K562 (cell line): ENCODE measurements around the gene DENND2A. TPM values are rescaled to one million over a fixed set of nuclear protein-coding genes. Genes with fewer than 3 reads are reported as not detected.

Experiments used
- BRCA1 ChIP-seq, 2 experiments: fragments of 450-650 bp in 1 of 2; sonication (generic) in 1 of 2; formaldehyde crosslinking in 1 of 2; IDR thresholded peaks; 2 replicates each; pipeline versions ENCODE4 v1.5.0 to v1.6.1; 2017 to 2020; ENCODE audit warnings: mild to moderate bottlenecking in 1 of 2, missing genetic modification reagents in 1 of 2
- CHD4 ChIP-seq: fragments of 200-600 bp; sonication (generic); IDR thresholded peaks from 3 replicates; pipeline ENCODE4 v1.6.1; 2012; ENCODE audit warnings: low read depth, mild to moderate bottlenecking, mixed read lengths, low read length, inconsistent platforms; ENCODE audit not compliant: insufficient read depth, insufficient replicate concordance, poor library complexity, severe bottlenecking
- DEAF1 ChIP-seq: fragments of 450-650 bp; formaldehyde crosslinking; IDR thresholded peaks from 2 replicates; pipeline ENCODE4 v1.4.0; 2020; ENCODE audit warnings: mild to moderate bottlenecking, moderate library complexity
- DMBX1 ChIP-seq: fragments of 250-450 bp; sonication (Bioruptor Pico); IDR thresholded peaks from 2 replicates; pipeline ENCODE4 v1.8.0; 2022; ENCODE audit warnings: inconsistent platforms, mild to moderate bottlenecking, moderate library complexity, borderline replicate concordance
- ELK1 ChIP-seq: sonication (generic); formaldehyde crosslinking; IDR thresholded peaks from 2 replicates; pipeline ENCODE4 v1.8.1; 2022; ENCODE audit warnings: missing genetic modification reagents
- ETV1 ChIP-seq: fragments of 450-650 bp; conservative IDR thresholded peaks from 2 replicates; pipeline ENCODE4 v1.6.1; 2016; ENCODE audit warnings: missing genetic modification characterization, control low read depth, low read depth, missing compliant biosample characterization
- GTF2F1 ChIP-seq: IDR thresholded peaks from 2 replicates; pipeline ENCODE4 v1.6.1; 2011; ENCODE audit warnings: low read depth, low read length, improper control_type of control experiment
- HDGF ChIP-seq: fragments of 450-650 bp; IDR thresholded peaks from 2 replicates; pipeline ENCODE4 v1.6.1; 2016
- MEF2D ChIP-seq: conservative IDR thresholded peaks from 2 replicates; pipeline ENCODE4 v1.6.1; 2016; ENCODE audit warnings: low read depth, missing genetic modification characterization, missing compliant biosample characterization
- NUFIP1 ChIP-seq: fragments of 450-650 bp; IDR thresholded peaks from 2 replicates; pipeline ENCODE4 v1.6.1; 2018; ENCODE audit not compliant: partially characterized antibody
- POLR2AphosphoS5 ChIP-seq: IDR thresholded peaks from 2 replicates; pipeline ENCODE4 v1.6.1; 2011; ENCODE audit warnings: mild to moderate bottlenecking, low read depth, low read length, moderate library complexity; ENCODE audit not compliant: control insufficient read depth, insufficient read depth
- RB1 ChIP-seq: fragments of 450-650 bp; IDR thresholded peaks from 2 replicates; pipeline ENCODE4 v1.6.1; 2017; ENCODE audit warnings: low read depth, mild to moderate bottlenecking
- SMARCC2 ChIP-seq: fragments of 450-650 bp; IDR thresholded peaks from 2 replicates; pipeline ENCODE4 v1.6.1; 2017; ENCODE audit warnings: antibody characterized with exemption, moderate library complexity, mild to moderate bottlenecking, low read depth
- SUPT5H ChIP-seq: fragments of 450-650 bp; IDR thresholded peaks from 2 replicates; pipeline ENCODE4 v1.6.1; 2016
- TAF7 ChIP-seq: fragments of 450-650 bp; IDR thresholded peaks from 2 replicates; pipeline ENCODE4 v1.6.1; 2016; ENCODE audit warnings: missing genetic modification characterization, missing compliant biosample characterization
- TAF9B ChIP-seq: fragments of 450-650 bp; IDR thresholded peaks from 2 replicates; pipeline ENCODE4 v1.6.1; 2018; ENCODE audit warnings: mild to moderate bottlenecking; ENCODE audit not compliant: partially characterized antibody
- TRIM28 ChIP-seq: fragments of 450-650 bp; IDR thresholded peaks from 2 replicates; pipeline ENCODE4 v1.6.1; 2017
- U2AF1 ChIP-seq: fragments of 200-400 bp; formaldehyde crosslinking; optimal IDR thresholded peaks from 2 replicates; pipeline ENCODE3; 2017; ENCODE audit warnings: mild to moderate bottlenecking, low read depth, low read length, moderate library complexity
- U2AF2 ChIP-seq: fragments of 200-400 bp; formaldehyde crosslinking; optimal IDR thresholded peaks from 2 replicates; pipeline ENCODE3; 2017; ENCODE audit warnings: low read depth, mild to moderate bottlenecking, low read length
- ZNF431 ChIP-seq: sonication (generic); formaldehyde crosslinking; IDR thresholded peaks from 2 replicates; pipeline ENCODE4 v1.8.0; 2022; ENCODE audit warnings: mild to moderate bottlenecking, missing genetic modification reagents
- ZNF511 ChIP-seq: sonication (generic); formaldehyde crosslinking; IDR thresholded peaks from 2 replicates; pipeline ENCODE4 v1.8.0; 2022; ENCODE audit warnings: mild to moderate bottlenecking, missing genetic modification reagents
- ZNF655 ChIP-seq: fragments of 250-450 bp; sonication (Bioruptor Pico); IDR thresholded peaks from 2 replicates; pipeline ENCODE4 v1.5.0; 2021
- ZNF695 ChIP-seq: fragments of 450-650 bp; formaldehyde crosslinking; IDR thresholded peaks from 2 replicates; pipeline ENCODE4 v1.4.0; 2020; ENCODE audit warnings: mild to moderate bottlenecking, moderate library complexity
- polyA plus RNA-seq, 8 experiments: library from polyadenylated mRNA; depleted of rRNA in 4 of 8; stranded (reverse) in 5 of 8; unstranded in 3 of 8; fragments of >200 nt; fragmentation: Nextera tagmentation in 2 of 8; fragmentation: Illumina TruSeq in 1 of 8; extraction: Ambion mirVana in 2 of 8; extraction: Trizol in 1 of 8; gene quantifications; 2 replicates each; pipeline versions ENCODE4 v1.2.1 to v1.2.3, GENCODE V29; 2011 to 2014; ENCODE audit warnings: inconsistent platforms in 1 of 8, missing spikeins in 1 of 8
- total RNA-seq, 7 experiments: library from RNA; depleted of rRNA in 6 of 7; stranded (reverse); fragments of >200 nt in 6 of 7; fragmentation: Illumina TruSeq in 2 of 7; extraction: Trizol in 2 of 7; gene quantifications; 2 replicates each; pipeline versions ENCODE4 v1.2.1 to v1.2.3, GENCODE V29; 2011 to 2021; ENCODE audit warnings: low replicate concordance in 1 of 7

Gene DENND2A
- total and polyA plus RNA-seq, 9 of the 15 experiments (the other 6 are each of a cell fraction or from before 2014, with no cell fraction given), result not detected

- TF ChIP-seq DEAF1 (peak; percentile 74), U2AF1 (no peak), ZNF511 (CRISPR knock-in tag) (0 out of 2 replicates have a peak, but pooled peaks have one; percentile 13), POLR2AphosphoS5 (no peak), RB1 (peak; percentile 50; the same call in 1 of the 2 replicates), ETV1 (tag) (peak; percentile 75), U2AF2 (no peak), TRIM28 (no peak), TAF7 (tag) (no peak), SMARCC2 (no peak), BRCA1 (IDR thresholded peaks at IDR 0.05) (no peak), BRCA1 (CRISPR knock-in tag; IDR thresholded peaks at IDR 0.05) (no peak), CHD4 (no peak), TAF9B (no peak), GTF2F1 (no peak), ZNF695 (CRISPR knock-in tag) (no peak), DMBX1 (CRISPR knock-in tag) (0 out of 2 replicates have a peak, but pooled peaks have one; percentile 23), ZNF431 (CRISPR knock-in tag) (no peak), SUPT5H (no peak), NUFIP1 (no peak), MEF2D (tag) (0 out of 2 replicates have a peak, but pooled peaks have one; percentile 26), ZNF655 (CRISPR knock-in tag) (no peak), HDGF (no peak), ELK1 (CRISPR knock-in tag) (no peak)
These were observed 34.5 kb upstream of the DENND2A start (continued) for GRCh38 chr7:140674899-140675701.
